Fibroblast of lung (primary cell): ENCODE measurements around the gene TRIM3. TPM values are rescaled to one million over a fixed set of nuclear protein-coding genes. Genes with fewer than 3 reads are reported as not detected.

Experiments
- DNase-seq, 2 donors: peaks; one replicate each; pipeline versions ENCODE4 v3.0.0 to v3.0.0-alpha.2; 2010; ENCODE audit warnings: low read depth in 2 of 2
- H2AFZ ChIP-seq: 2 replicates; pipeline ENCODE4 v1.5.1; 2012; ENCODE audit warnings: low read length, control low read depth, inconsistent platforms
- H3K27ac ChIP-seq: 2 replicates; pipeline ENCODE4 v1.5.1; 2011; ENCODE audit warnings: low read length, control low read depth; ENCODE audit not compliant: insufficient read depth
- H3K27me3 ChIP-seq: 2 replicates; pipeline ENCODE4 v1.5.1; 2011; ENCODE audit warnings: mild to moderate bottlenecking, low read length; ENCODE audit not compliant: control insufficient read depth, insufficient read depth
- H3K36me3 ChIP-seq: 2 replicates; pipeline ENCODE4 v1.5.1; 2011; ENCODE audit warnings: low read length; ENCODE audit not compliant: control insufficient read depth, insufficient read depth
- H3K4me1 ChIP-seq: 2 replicates; pipeline ENCODE4 v1.5.1; 2011; ENCODE audit warnings: low read length; ENCODE audit not compliant: control insufficient read depth, insufficient read depth; ENCODE audit errors: extremely low read depth
- H3K4me2 ChIP-seq: 2 replicates; pipeline ENCODE4 v1.5.1; 2011; ENCODE audit warnings: low read length, control low read depth; ENCODE audit not compliant: insufficient read depth; ENCODE audit errors: extremely low read depth
- H3K4me3 ChIP-seq, 4 experiments: fragments of 200-600 bp in 1 of 4; sonication (generic) in 1 of 4; replicated peaks in 1 of 4; 2 replicates each; pipeline ENCODE4 v1.5.1; 2011 to 2016; ENCODE audit warnings: low read length in 4 of 4, low read depth in 3 of 4, mild to moderate bottlenecking in 3 of 4, control low read depth in 2 of 4, inconsistent platforms in 1 of 4, mixed read lengths in 1 of 4; ENCODE audit not compliant: insufficient read depth in 1 of 4; ENCODE audit errors: control extremely low read depth in 1 of 4
- H3K79me2 ChIP-seq: 2 replicates; pipeline ENCODE4 v1.5.1; 2012; ENCODE audit warnings: mild to moderate bottlenecking, low read length, inconsistent platforms; ENCODE audit not compliant: control insufficient read depth, insufficient read depth
- H3K9ac ChIP-seq: 2 replicates; pipeline ENCODE4 v1.5.1; 2011; ENCODE audit warnings: mild to moderate bottlenecking, low read length, control low read depth; ENCODE audit not compliant: insufficient read depth
- H3K9me3 ChIP-seq: 2 replicates; pipeline ENCODE4 v1.5.1; 2012; ENCODE audit warnings: low read depth, low read length; ENCODE audit not compliant: control insufficient read depth, insufficient read depth
- H4K20me1 ChIP-seq: 2 replicates; pipeline ENCODE4 v1.5.1; 2011; ENCODE audit warnings: low read length; ENCODE audit not compliant: control insufficient read depth, insufficient read depth; ENCODE audit errors: extremely low read depth
- CTCF ChIP-seq, 2 donors: IDR thresholded peaks in 1 of 2; conservative IDR thresholded peaks in 1 of 2; 1 replicate in 1 of 2; 2 replicates in 1 of 2; pipeline ENCODE4 v1.5.1; 2011 to 2012; ENCODE audit warnings: low read length in 2 of 2, control low read depth in 1 of 2, inconsistent platforms in 1 of 2, low read depth in 1 of 2, mild to moderate bottlenecking in 1 of 2
- EZH2 ChIP-seq: IDR thresholded peaks from 2 replicates; pipeline ENCODE4 v1.5.1; 2012; ENCODE audit warnings: low read length, control low read depth, mild to moderate bottlenecking; ENCODE audit errors: missing control alignments
- polyA plus RNA-seq, 2 donors: library from polyadenylated mRNA; depleted of rRNA in 1 of 2; stranded (reverse) in 1 of 2; unstranded in 1 of 2; fragments of >200 nt; gene quantifications; 2 replicates each; pipeline ENCODE4 v1.2.1, GENCODE V29; 2011 to 2012; ENCODE audit warnings: missing spikeins in 1 of 2
- total RNA-seq: library from RNA; depleted of rRNA; stranded (reverse); fragments of >200 nt; gene quantifications from 2 replicates; pipeline ENCODE4 v1.2.1, GENCODE V29; 2014

Gene TRIM3
- total and polyA plus RNA-seq, 2 donors (not counting 1 experiment from before 2014, with no cell fraction given), result 11.4 to 29.7 TPM

GRCh38 chr11:6410695-6411430 lies 62.9 kb downstream of the TRIM3 start:
- TF ChIP-seq EZH2, result no peak
- TF ChIP-seq CTCF (conservative IDR thresholded peaks at IDR 0.05 in 1 of 2, IDR thresholded peaks at IDR 0.05 in 1 of 2; ENCODE audit: low read depth in 1 of 2, low read length in 2 of 2), result no peak
- Histone ChIP-seq H3K4me3 (no peak overlapping the region), H3K4me1 (no peaks in the 10 kb centered on the region), H3K79me2 (peaks cover 3% of the 10 kb centered on the region), H3K9ac (no peak overlapping the region), H3K36me3 (peaks cover 2% of the 10 kb centered on the region), H3K27me3 (no peaks in the 10 kb centered on the region), H3K9me3 (no peaks in the 10 kb centered on the region), H4K20me1 (peaks cover 2% of the 10 kb centered on the region), H3K4me2 (no peak overlapping the region), H3K27ac (no peak overlapping the region), H2AFZ (no peak overlapping the region)
- no peak for DNase-seq

- H2AFZ ChIP-seq, result no peak overlapping the region
- no peak overlapping the region for H3K9ac ChIP-seq
- DNase-seq, result no peak
- H4K20me1 ChIP-seq, result no peaks in the 10 kb centered on the region
- H3K4me2 ChIP-seq, result no peak overlapping the region
- H3K9me3 ChIP-seq, result no peaks in the 10 kb centered on the region
- no peaks in the 10 kb centered on the region for H3K79me2 ChIP-seq
- H3K4me1 ChIP-seq, result no peaks in the 10 kb centered on the region
- no peaks in the 10 kb centered on the region for H3K27me3 ChIP-seq
- H3K27ac ChIP-seq, result no peak overlapping the region
- no peak overlapping the region for H3K4me3 ChIP-seq
- peaks cover 6% of the 10 kb centered on the region for H3K36me3 ChIP-seq
- TF ChIP-seq CTCF (conservative IDR thresholded peaks at IDR 0.05 in 1 of 2, IDR thresholded peaks at IDR 0.05 in 1 of 2; ENCODE audit: low read depth in 1 of 2, low read length in 2 of 2), result no peak
- TF ChIP-seq EZH2, result no peak
Observed at GRCh38 chr11:6406370-6406769, 67.4 kb downstream of the TRIM3 start.

GRCh38 chr11:6405846-6406245 lies 67.9 kb downstream of the TRIM3 start:
- Histone ChIP-seq H3K9me3 (no peaks in the 10 kb centered on the region), H3K27me3 (no peaks in the 10 kb centered on the region), H3K9ac (no peak overlapping the region), H3K36me3 (peaks cover 8% of the 10 kb centered on the region), H3K79me2 (no peaks in the 10 kb centered on the region), H3K4me1 (no peaks in the 10 kb centered on the region), H3K27ac (no peak overlapping the region), H2AFZ (no peak overlapping the region), H4K20me1 (no peaks in the 10 kb centered on the region), H3K4me2 (no peak overlapping the region), H3K4me3 (no peak overlapping the region)
- TF ChIP-seq EZH2 (no peak), CTCF (conservative IDR thresholded peaks at IDR 0.05 in 1 of 2, IDR thresholded peaks at IDR 0.05 in 1 of 2; ENCODE audit: low read depth in 1 of 2, low read length in 2 of 2) (no peak)
- DNase-seq, result no peak
